GM21737 (cell line): ENCODE data around the gene HIVEP3.

Source experiments
- ATAC-seq: cut with Tn5 transposase; IDR thresholded peaks from one replicate; pipeline ENCODE4 v1.9.1; 2021; ENCODE audit warnings: mild to moderate bottlenecking, moderate library complexity; ENCODE audit not compliant: unreplicated experiment

Gene HIVEP3

DNA sequence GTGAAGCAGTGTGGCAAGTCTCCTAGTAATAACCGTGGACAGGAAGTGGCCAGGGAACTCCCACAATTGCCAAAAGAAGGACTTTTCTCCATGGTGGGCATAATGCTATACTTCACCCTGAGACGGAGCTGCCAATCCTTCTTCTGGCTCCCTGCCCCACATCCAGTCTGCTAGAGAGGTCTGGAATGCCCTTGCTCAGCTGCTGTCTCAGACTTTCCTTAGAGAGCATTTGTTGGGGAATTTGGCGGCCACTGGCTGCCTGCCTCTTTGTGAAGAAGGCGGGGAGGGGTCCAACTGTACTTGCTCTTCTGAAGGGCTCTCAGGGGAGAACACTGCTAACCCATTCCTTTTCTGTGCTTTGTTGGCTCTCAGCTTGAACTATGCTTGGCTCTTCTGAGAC is 310.5 kb downstream of the HIVEP3 start:
- ATAC-seq, result no peak

DNA sequence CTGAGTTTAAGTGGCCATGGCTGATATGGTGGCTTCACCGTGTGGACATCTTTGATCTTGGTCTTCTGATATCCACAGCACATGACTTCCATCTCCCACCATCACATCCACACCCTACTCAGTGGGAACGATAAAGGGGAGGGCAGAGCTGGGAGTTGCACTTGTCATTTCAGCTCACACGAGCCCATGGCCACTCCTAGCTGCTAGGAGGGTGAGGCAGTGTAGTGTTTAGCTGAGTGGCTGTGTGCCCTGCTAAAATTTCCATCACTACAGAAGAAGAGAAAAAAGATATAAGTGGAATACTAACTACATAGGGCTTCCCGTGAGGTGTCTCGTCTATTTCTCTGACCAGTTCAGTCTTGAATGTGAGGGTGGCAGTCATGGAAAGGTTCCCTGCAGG is 310.9 kb downstream of the HIVEP3 start:
- no peak for ATAC-seq

DNA sequence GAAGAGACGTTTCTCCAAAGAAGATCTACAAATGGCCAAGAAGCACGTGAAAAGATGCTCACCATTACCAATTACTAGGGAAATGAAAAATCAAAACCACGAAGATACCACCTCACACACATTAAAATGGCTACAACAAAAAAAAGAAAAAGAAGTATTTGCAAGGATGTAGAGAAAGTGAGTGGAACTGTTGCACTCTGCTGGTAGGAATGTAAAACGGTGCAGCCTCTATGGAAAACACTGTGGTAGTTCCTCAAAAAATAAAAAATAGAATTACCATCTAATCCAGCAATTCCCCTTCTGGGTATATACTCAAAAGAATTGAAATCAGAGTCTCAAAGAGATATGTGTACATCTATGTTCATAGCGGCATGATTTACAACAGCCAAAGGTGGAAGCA is 318.8 kb downstream of the HIVEP3 start:
- ATAC-seq, result no peak

- ATAC-seq, result no peak
These were observed 320.4 kb downstream of the HIVEP3 start for GRCh38 chr1:41598325-41598724.

DNA sequence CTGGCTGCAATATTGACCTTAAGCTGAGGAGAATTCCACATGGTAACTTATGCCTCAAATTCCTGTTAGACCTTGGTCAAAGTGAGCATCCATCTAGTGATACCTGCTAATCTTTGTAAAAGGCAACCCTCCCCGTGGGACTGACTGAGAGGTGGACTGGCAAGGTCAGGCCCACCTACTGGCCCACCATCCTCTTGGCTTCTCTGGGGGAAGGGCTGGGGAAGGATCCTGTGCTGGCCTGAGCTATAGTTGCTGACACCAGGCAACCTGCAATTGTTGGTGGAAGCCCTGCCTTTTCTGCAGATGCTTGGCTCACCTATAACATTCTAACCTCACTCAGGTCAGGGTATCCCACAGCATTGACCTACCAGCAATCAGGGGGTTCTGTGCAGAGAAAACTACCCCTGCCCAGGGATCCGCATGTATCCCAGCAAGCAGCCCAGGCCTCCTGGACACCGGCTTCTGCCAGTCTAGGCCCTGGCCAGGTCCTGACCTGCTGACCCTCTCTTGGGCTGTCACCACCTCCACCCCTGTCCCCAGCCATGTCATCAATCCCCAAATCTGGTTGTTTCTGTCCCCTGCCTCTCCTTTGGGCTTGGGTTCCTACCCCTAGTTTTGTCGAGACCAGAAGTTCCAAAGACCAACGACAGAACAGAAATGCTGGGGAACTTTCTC is 326.1 kb downstream of the HIVEP3 start:
- no peak for ATAC-seq

GRCh38 chr1:41591891-41592290 is 326.8 kb downstream of the HIVEP3 start:
- ATAC-seq, result no peak

DNA sequence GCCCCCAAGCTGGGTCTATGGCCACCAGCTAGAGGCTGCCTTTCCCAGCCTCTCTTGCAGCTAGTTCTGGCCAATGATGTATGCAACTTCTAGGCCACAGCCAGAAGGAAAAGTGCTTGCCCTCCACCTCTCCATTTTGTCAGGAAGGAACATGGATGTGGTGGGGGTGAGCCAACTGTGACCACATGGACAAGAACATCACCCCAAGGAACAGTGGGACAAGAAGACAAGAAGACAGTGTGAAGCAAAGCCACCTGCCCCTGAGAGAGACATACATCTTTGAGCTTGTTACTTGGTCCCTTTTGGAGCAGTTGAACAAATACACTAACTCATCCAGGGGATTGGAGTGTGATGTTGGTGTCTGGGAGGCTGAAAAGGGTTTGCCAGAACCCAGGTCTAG is 328.4 kb downstream of the HIVEP3 start:
- no peak for ATAC-seq

DNA sequence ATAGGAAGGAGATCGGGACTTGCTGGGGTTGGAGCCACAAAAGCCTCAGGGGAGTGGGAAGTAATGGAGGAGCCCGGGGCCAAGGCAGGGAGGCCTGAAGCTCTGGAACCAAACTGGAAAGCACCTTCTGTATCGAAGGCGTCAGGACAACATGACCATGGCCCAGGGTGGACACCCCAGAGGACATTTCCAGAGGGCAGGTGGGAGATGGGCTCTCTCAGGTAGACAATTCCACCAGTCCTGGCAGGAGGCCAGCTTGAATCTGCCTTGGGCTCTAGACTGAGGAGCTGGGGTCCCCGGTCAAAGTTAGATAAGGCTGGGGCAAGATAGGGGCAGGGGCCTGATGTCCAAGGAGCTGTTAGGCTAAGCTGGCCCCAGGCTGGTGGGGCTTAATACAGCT is 329.3 kb downstream of the HIVEP3 start:
- ATAC-seq, result no peak

DNA sequence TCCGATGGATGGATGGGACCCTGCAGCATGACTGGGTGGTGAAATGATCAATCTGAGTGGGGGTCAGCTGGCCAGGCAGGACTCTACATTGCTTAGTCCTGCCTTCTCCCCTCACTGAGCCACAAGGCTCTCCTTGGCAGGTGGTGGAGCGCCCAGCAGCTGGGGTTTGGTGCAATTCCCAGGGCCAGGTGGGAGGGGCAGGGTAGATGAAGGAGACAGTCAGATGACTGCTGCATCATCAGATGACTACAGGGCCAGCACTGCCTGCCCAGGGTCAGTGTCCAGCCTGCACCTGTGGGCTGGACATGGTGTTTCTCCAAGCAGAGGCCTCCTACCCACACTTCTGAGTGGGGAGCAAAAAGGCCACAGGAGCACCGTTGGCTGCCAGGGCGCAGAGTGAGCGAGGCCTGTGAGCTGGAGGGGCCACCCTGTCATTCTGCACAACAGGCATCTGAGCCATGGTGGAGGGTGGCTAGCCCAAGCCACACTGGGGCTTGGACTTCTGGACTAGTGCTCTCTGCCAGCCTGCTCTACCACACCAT is 330.3 kb downstream of the HIVEP3 start:
- ATAC-seq, result no peak

DNA sequence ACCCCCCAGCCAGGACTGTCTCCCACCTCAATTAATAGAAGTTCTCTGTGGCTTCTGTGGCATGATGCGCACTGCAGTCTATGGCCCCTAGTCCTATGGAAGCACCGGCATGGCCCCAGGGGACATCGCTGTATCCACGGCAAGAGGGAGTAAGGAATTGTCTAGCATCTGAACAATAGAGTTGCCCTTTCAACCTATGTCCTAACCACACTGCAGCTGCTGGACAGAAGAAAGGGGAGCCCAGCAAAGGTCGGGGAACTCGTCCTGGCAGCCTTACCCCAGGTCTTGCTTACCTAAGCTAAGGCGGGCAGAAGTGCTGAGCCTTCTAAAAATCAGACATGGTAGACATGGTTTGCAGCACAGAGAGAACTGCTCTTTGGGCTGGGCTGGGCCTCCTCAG is 330.9 kb downstream of the HIVEP3 start:
- ATAC-seq, result no peak

DNA sequence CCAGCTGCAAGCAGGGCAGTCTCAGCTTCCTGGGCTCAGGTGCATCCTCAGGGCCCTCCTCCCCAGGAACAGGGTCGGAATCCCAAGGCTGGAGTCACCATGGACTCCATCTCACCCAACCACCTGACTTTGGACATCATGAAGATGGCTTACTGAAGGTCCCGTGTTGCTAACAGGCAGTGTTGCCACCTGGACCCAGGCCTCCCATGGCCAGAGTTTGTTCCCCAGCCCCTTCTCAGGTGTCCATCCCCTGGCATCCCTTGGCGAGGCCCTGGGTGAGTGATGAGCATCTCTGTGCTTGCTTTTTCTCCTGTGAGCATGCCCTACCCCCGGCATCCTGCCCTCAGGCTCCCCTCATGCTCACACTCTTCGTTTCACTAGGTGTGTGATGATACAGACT is 332.5 kb downstream of the HIVEP3 start:
- no peak for ATAC-seq

DNA sequence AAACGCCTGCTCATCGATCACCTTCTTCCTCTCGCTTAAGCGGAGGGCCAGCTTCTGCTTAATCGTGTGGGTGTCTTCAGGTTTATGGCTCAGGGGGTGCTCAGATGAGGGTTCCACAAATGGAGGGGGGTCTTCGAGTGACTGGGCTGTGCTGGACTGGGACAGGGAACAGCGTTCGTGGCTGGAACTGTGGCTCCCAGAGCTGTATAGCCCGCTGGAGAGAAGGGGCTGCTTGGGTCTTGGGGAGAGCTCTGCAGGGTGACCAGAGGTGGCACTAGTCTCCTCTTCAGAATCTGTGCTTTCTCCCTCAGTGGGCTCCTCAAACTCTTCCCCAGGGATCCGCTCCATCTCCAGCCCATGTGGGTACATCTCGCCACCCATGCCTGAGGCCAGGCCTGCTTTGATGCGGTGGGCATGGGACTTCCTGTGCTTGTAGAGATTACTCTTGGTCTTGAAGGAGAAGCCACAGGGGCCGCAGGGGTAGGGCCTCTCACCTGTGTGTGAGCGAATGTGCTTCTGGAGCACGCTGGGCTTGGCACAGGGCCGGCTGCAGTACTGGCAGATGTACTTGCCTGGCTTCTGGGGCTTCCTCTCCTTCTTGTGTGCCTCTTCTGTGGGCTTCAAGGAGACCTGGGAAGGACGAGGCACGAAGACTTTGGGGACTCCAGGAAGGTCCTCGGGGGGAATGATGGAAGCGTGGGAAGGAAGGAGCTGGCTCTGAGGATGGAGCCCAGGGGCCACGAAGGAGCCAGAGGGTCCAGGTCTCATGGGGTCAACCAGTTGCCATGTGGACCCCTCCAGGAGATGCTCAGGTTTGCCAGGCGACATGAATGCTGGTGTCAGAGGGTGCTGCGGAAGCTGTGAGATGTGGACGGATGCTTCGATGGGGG is 334.8 kb downstream of the HIVEP3 start:
- no peak for ATAC-seq

DNA sequence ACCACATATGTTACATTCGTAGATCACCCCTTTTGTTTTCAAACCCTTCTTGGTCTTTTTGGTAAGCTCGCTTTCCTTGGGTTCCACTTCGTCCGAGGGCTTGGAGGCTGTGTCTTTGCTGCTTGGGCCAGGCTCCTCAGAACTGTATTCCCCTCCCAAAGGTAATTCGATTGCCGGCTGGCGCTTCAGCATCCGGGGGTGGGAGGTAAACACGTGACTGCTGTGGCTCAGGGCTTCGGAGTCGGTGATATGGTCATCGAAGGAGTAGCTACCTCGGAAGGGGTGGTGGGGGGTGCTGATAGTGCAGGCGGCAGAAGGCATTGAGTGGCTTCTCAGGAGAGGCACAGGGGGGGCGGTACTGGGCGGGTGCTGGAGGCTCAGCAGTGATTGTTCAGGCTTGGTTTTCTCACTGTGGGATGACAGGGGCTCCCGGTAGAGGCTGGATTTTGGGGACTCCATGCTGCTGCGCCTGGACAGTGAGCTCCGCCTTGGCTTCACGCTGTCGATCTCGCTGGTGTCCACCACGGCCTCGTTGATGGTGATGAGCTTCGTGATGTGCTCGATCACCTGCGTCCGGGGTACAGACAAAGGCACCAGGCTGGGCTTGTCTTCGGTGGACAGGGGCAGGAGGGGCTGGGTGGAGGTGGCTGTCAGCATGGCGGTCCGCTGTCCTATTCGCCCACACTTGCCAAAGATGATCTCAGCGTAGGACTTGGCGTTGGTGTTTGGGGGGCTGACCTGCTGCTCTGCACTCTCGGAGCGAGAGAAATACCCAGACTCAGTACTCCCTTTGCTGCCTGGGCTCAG is 335.7 kb downstream of the HIVEP3 start:
- ATAC-seq, result no peak

GRCh38 chr1:41582351-41582750 is 336.4 kb downstream of the HIVEP3 start:
- ATAC-seq, result no peak

DNA sequence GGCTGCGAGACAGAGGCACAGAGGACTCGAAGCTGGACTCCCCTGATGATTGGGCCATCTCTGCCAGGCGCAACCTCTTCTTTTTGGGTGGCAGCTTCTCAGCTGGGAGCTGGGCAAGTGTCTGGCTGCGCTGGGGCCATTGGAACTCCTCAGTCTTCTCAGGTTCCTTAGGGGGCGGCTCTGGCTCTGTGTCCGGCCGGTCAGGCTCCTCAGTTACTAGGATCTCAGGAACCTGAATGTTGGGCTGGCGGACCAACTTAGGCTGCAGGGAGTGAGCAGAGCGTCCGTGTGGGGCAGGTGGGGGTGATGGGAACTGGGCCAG is 336.8 kb downstream of the HIVEP3 start:
- no peak for ATAC-seq

DNA sequence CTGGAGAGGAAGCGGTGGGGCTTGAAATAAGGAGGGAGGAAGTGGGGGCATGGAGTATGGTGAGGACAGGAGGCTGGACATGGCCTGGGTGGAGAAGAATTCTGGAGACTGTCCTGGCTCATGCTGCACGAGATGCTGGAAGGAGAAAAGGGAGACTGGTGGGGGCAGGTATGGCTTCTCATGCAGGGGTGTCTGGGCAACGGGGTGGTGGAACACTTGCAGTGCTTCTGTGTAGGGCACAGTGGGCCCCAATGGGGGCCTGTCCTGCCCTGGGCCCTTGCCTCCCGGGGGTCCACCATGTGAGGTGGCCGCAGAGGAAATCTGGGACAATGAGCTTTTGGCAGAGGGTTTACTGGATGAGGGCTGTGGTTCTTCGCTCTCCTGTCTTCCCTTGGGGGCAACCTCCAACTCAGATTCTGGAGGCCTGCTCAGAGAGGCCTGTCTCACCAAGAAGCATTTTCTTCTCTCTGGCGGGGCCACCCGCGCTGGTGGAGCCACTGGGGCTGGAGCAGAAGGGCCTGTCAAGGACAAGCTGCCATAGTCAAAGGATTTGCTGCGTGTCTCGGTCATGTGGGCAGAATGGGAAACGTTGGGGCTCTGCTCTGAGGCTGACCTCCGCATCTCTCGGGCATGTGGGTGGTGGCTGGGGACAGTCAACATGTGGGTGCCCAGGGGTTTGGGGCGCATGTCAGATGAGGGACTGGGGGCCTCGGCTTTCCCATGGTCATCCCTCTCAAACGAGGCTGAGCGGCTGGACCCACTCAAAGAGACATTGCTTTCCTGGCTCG is 337.3 kb downstream of the HIVEP3 start:
- ATAC-seq, result no peak

GRCh38 chr1:41580520-41581172 is 338.1 kb downstream of the HIVEP3 start:
- no peak for ATAC-seq

DNA sequence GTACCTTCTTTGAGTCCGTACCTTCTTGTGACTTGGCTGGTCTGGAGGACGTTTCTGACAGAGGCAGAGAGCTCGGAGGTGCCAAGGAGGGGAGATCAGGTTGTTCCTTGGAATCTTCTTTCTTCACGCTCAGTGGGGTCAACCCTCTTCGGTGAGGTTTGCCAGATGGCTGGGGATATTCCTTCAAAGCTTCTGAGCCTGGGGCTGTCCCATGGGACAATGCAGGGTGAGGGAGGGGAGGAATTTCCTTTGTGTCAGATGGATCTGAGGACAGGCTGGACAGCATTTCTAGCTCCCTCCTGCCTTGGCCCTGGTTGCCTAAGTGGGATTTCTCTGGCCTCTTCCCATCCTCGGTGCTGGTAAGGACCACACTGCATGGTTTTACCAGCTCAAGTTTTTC is 338.7 kb downstream of the HIVEP3 start:
- no peak for ATAC-seq

DNA sequence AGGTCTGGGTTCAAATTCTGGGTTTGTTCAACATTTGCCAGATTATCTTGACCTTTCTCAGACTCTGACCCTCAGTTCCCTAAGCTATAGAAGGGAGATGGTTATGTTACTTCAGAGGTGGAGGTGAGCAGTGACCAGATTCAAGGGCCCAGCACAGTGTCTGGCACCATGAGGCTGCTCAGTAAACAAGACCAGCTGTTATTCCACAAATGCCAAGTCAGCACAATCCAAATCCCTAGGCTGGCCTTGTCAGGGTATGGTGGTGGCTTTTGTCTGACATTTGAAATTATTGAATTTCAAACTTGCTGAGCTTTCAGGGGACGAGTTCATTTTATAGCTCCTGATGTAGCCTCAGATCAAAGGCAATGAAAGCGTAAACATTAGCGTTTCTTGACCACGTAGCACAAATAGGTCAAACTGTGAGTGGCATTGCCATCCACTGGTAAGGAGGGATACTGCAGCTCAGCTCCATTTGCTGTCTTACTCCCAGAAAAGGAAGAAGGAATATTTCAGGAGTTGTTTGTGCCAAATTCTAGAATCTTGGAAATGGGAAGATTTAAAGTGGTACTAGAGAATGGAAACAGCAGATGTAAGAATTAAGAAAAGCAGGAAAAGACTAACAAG is 339.9 kb downstream of the HIVEP3 start:
- ATAC-seq, result no peak

GRCh38 chr1:41576620-41577019 is 342.1 kb downstream of the HIVEP3 start:
- ATAC-seq, result no peak
